ENCODE data around the gene SETD7. TPM values are rescaled to one million over a fixed set of nuclear protein-coding genes. Genes with fewer than 3 reads are reported as not detected.

SETD7 gene
- total and polyA plus RNA-seq, 2 of the 8 experiments (the other 6 are each of a cell fraction or from before 2014, with no cell fraction given) = 1.5 to 4.6 TPM

DNA sequence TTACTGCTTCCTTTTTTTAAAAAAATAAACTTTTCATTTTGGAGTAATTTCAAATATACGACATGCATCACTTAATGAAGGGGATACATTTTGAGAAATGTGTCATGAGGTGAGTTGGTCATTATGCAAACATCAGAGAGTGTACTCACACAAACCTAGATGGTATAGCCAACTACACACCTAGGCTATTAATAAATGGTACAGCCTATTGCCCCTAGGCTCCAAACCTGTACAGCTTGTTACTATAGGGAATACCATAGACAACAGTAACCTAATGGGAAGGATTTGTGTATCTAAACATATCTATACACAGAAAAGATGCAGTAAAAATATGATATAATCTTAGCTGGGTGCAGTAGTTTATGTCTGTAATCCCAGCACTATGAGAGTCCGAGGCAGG, 29.1 kb downstream of the SETD7 start:
- no peak overlapping the region for H3K18ac ChIP-seq (ENCODE audit: extremely low read depth, low read length)
- no peaks in the 10 kb centered on the region for H3K36me3 ChIP-seq (ENCODE audit: control insufficient read depth in 2 of 4, insufficient read depth in 4 of 4, low read length in 3 of 4)
- no peak overlapping the region for H4K91ac ChIP-seq (replicated peaks; ENCODE audit: insufficient read length, low read length)
- H4K8ac ChIP-seq (ENCODE audit: extremely low read depth, insufficient read depth, low read length) = no peak overlapping the region
- no peak overlapping the region for H2AFZ ChIP-seq (ENCODE audit: low read length)
- H3K79me1 ChIP-seq (ENCODE audit: low read depth, low read length) = no peaks in the 10 kb centered on the region
- ChIA-PET CTCF (ENCODE audit: partially characterized antibody) (interaction anchor here (1.1 to 1.9 kb wide), 7 partner anchors 13 to 130 kb away, joined by 3 to 6 read pairs (median 4); no protein-coding TSS in a partner anchor), POLR2A (ENCODE audit: partially characterized antibody) (interaction anchor here (1.1 kb wide), 1 partner anchor 30 kb away, joined by 3 read pairs; no protein-coding TSS in a partner anchor)
- no peak overlapping the region for H3K9ac ChIP-seq (replicated peaks in 1 of 4; ENCODE audit: extremely low read depth in 1 of 4, low read depth in 3 of 4, low read length in 3 of 4)
- no peak overlapping the region for H3K56ac ChIP-seq (replicated peaks; ENCODE audit: insufficient read length, low read depth, low read length)
- no peaks in the 10 kb centered on the region for H3K4me1 ChIP-seq (replicated peaks in 1 of 4; ENCODE audit: control insufficient read depth in 3 of 4, insufficient read depth in 4 of 4, low read length in 3 of 4)
- H3K4ac ChIP-seq (replicated peaks; ENCODE audit: insufficient read length, low read depth, low read length) = no peak overlapping the region
- no peak overlapping the region for H3K4me2 ChIP-seq (ENCODE audit: insufficient read depth in 1 of 2, low read depth in 2 of 2, low read length in 2 of 2)
- H3K79me2 ChIP-seq (ENCODE audit: control insufficient read depth in 1 of 2, insufficient read depth in 2 of 2, low read length in 2 of 2) = no peaks in the 10 kb centered on the region
- H2BK15ac ChIP-seq (ENCODE audit: low read length) = no peak overlapping the region
- H3K27ac ChIP-seq (ENCODE audit: low read depth, low read length) = no peak overlapping the region
- DNase-seq (ENCODE audit: low read depth in 1 of 2, low spot score in 2 of 2) (no peak), FAIRE-seq (no peak)
- 84% methylated on average over 2 of the region's 2 CpGs; no CpG with 5 or more reads in 1 of the 2 experiments for WGBS, 2 experiments (ENCODE audit: extremely low coverage in 1 of 2, insufficient coverage in 1 of 2, insufficient read length in 1 of 2, insufficient replicate concordance in 2 of 2, low coverage in 1 of 2, low lambda C conversion rate in 2 of 2, missing lambda C conversion rate in 1 of 2)
- no peak overlapping the region for H2BK5ac ChIP-seq (ENCODE audit: low read depth, low read length)
- no peaks in the 10 kb centered on the region for H3K27me3 ChIP-seq (replicated peaks in 1 of 4; ENCODE audit: control insufficient read depth in 3 of 4, extremely low read depth in 1 of 4, insufficient read depth in 3 of 4, low read length in 3 of 4)
- no peak overlapping the region for H2BK12ac ChIP-seq (ENCODE audit: low read depth, low read length)
- H4K5ac ChIP-seq (ENCODE audit: insufficient read length, low read depth, low read length) = no peak overlapping the region
- no peak overlapping the region for H3K14ac ChIP-seq (ENCODE audit: insufficient read length)
- no peak overlapping the region for H2BK20ac ChIP-seq (ENCODE audit: low read length)
- H3K4me3 ChIP-seq (ENCODE audit: extremely low read depth in 1 of 4, insufficient read depth in 2 of 4, low read depth in 3 of 4, low read length in 4 of 4) = no peak overlapping the region
- no peak overlapping the region for H3K23ac ChIP-seq (ENCODE audit: insufficient read length)
- no peak overlapping the region for H2BK120ac ChIP-seq (replicated peaks; ENCODE audit: low read depth, low read length)
- H3K23me2 ChIP-seq (ENCODE audit: low read depth, low read length) = no peaks in the 10 kb centered on the region
- no peaks in the 10 kb centered on the region for H4K20me1 ChIP-seq (replicated peaks in 1 of 2; ENCODE audit: control insufficient read depth in 1 of 2, insufficient read depth in 2 of 2, low read length in 2 of 2)
- H2AK5ac ChIP-seq (ENCODE audit: low read depth, low read length) = no peak overlapping the region
- H3K9me3 ChIP-seq (ENCODE audit: insufficient read depth in 2 of 2, low read depth in 1 of 2, low read length in 1 of 2) = no peaks in the 10 kb centered on the region
- TF ChIP-seq RBBP5 (IDR thresholded peaks at IDR 0.05; ENCODE audit: borderline replicate concordance, low read depth, low read length) (no peak), POU5F1 (IDR thresholded peaks at IDR 0.05; ENCODE audit: low read depth, low read length) (no peak), CTBP2 (IDR thresholded peaks at IDR 0.05; ENCODE audit: borderline replicate concordance, insufficient read depth, insufficient read length, low read length) (no peak), HDAC6 (IDR thresholded peaks at IDR 0.05; ENCODE audit: low read depth, low read length) (no peak), NANOG (IDR thresholded peaks at IDR 0.05; ENCODE audit: insufficient read depth, low read depth, low read length, poor library complexity, severe bottlenecking) (no peak), JUND (IDR thresholded peaks at IDR 0.05; ENCODE audit: low read length) (no peak), CTCF (IDR thresholded peaks at IDR 0.05; ENCODE audit: control extremely low read depth in 1 of 3, insufficient read depth in 1 of 3, low read depth in 1 of 3, low read length in 3 of 3) (no peak), TEAD4 (IDR thresholded peaks at IDR 0.05; ENCODE audit: low read depth, low read length) (no peak), SP1 (IDR thresholded peaks at IDR 0.05; ENCODE audit: low read depth, low read length) (no peak), ZNF274 (IDR thresholded peaks at IDR 0.05; ENCODE audit: borderline replicate concordance, extremely low read depth, low read length) (no peak)
- TF ChIP-seq, protein P1, sequence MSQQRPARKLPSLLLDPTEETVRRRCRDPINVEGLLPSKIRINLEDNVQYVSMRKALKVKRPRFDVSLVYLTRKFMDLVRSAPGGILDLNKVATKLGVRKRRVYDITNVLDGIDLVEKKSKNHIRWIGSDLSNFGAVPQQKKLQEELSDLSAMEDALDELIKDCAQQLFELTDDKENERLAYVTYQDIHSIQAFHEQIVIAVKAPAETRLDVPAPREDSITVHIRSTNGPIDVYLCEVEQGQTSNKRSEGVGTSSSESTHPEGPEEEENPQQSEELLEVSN (IDR thresholded peaks at IDR 0.05) = no peak

Data from H1 (cell line).